GM19193 (cell line): ENCODE results near the gene ADAMTS19.

Experiments used
- POLR2A ChIP-seq: IDR thresholded peaks from 4 replicates; pipeline ENCODE4 v1.6.1; 2011; ENCODE audit not compliant: insufficient read depth, insufficient read length; ENCODE audit errors: extremely low read depth

ADAMTS19 gene

GRCh38 chr5:129766798-129767197, 306.7 kb downstream of the ADAMTS19 start:
- no peak for TF ChIP-seq POLR2A

- no peak for TF ChIP-seq POLR2A
Observed at GRCh38 chr5:129767927-129768380, 307.9 kb downstream of the ADAMTS19 start.

- no peak for TF ChIP-seq POLR2A
Observed at GRCh38 chr5:129768735-129769134, 308.6 kb downstream of the ADAMTS19 start.

GRCh38 chr5:129770024-129770820, 310.1 kb downstream of the ADAMTS19 start:
- TF ChIP-seq POLR2A = no peak

GRCh38 chr5:129771058-129771838, 311.1 kb downstream of the ADAMTS19 start:
- no peak for TF ChIP-seq POLR2A

- TF ChIP-seq POLR2A = no peak
Observed at GRCh38 chr5:129773376-129773775, 313.3 kb downstream of the ADAMTS19 start.

- no peak for TF ChIP-seq POLR2A
Observed at GRCh38 chr5:129781594-129781993, 321.5 kb downstream of the ADAMTS19 start.
